T47D (cell line): Measurements from ENCODE around the gene TEAD3.
A peak's percentile ranks its signal among the peaks of the same experiment; 100 is the strongest.

ENCODE experiments used
- DNase-seq, 2 experiments: peaks; one replicate each; pipeline versions ENCODE4 v3.0.0 to v3.0.0-alpha.2; 2011 to 2012; ENCODE audit warnings: low read depth in 1 of 2, low spot score in 1 of 2
- JUND ChIP-seq: IDR thresholded peaks from 2 replicates; pipeline ENCODE4 v1.6.1; 2012; ENCODE audit warnings: low read depth
- in situ Hi-C: cut with HindIII; loops from 2 replicates; pipeline ENCODE4 v1.10.0; 2016; ENCODE audit warnings: low sequenced_read_pairs, low pct_unique_long_range_greater_than_20kb

Gene TEAD3

GRCh38 chr6:35508027-35508426, 11.1 kb upstream of the TEAD3 start:
- DNase-seq = no peak
- in situ Hi-C loops = no loop called here
- TF ChIP-seq JUND = no peak

- no peak for TF ChIP-seq JUND
- no peak for DNase-seq
- in situ Hi-C loops = no loop called here
Measured at GRCh38 chr6:35507221-35507620, 10.3 kb upstream of the TEAD3 start.

- no peak for TF ChIP-seq JUND
- in situ Hi-C loops = no loop called here
- no peak for DNase-seq
Measured at GRCh38 chr6:35506536-35506935, 9.7 kb upstream of the TEAD3 start.

GRCh38 chr6:35505999-35506412, 9.1 kb upstream of the TEAD3 start:
- in situ Hi-C loops = no loop called here
- no peak for TF ChIP-seq JUND
- DNase-seq = no peak

- in situ Hi-C loops = no loop called here
- no peak for TF ChIP-seq JUND
- DNase-seq = no peak
Measured at GRCh38 chr6:35503534-35503933, 6.7 kb upstream of the TEAD3 start.

- in situ Hi-C loops = no loop called here
- no peak for TF ChIP-seq JUND
- no peak for DNase-seq
Measured at GRCh38 chr6:35501784-35502183, 4.9 kb upstream of the TEAD3 start.

GRCh38 chr6:35500782-35501181, 3.9 kb upstream of the TEAD3 start:
- TF ChIP-seq JUND = no peak
- in situ Hi-C loops = no loop called here
- no peak for DNase-seq

GRCh38 chr6:35499372-35499771, 2.5 kb upstream of the TEAD3 start:
- no peak for TF ChIP-seq JUND
- no peak for DNase-seq
- in situ Hi-C loops = no loop called here

- no peak for TF ChIP-seq JUND
- DNase-seq = no peak
- in situ Hi-C loops = no loop called here
Measured at GRCh38 chr6:35498422-35499067, 1.7 kb upstream of the TEAD3 start.

GRCh38 chr6:35497571-35498421, 917 bp upstream of the TEAD3 start:
- DNase-seq = peak in 1 of 2 experiments; percentile 70
- TF ChIP-seq JUND = no peak

GRCh38 chr6:35496036-35496840, 641 bp downstream of the TEAD3 start:
- TF ChIP-seq JUND = no peak
- in situ Hi-C loops = no loop called here
- DNase-seq = peak; percentile 43 to 74

More at GRCh38 chr6:35497571-35498421, 917 bp upstream of the TEAD3 start:
- in situ Hi-C loops = no loop called here

GRCh38 chr6:35495258-35496035, 1.4 kb downstream of the TEAD3 start:
- in situ Hi-C loops = no loop called here
- DNase-seq = no peak
- TF ChIP-seq JUND = no peak
